Measurements from ENCODE around the gene TSHR.
A peak's percentile ranks its signal among the peaks of the same experiment; 100 is the strongest.
"Not testable (repeated sequence)": the region's sequence is repeated elsewhere in the genome, so short reads cannot be mapped to it uniquely, and the experiment has no call there.

Gene TSHR

DNA sequence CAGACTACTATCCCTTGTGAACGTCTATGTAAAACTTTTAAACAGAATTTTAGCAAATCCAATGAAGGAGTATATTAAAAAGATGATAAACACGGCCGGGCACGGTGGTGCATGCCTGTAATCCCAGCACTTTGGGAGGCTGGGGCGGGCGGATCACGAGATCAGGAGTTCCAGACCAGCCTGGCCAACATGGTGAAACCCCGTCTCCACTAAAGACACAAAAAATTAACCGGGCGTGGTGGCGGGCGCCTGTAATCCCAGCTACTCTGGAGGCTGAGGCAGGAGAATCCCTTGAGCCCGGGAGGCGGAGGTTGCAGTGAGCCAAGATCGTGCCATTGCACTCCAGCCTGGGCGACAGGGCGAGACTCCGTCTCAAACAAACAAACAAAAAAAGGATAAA, 2.2 kb upstream of the TSHR start:
- not testable (repeated sequence) for DNase-seq

DNA sequence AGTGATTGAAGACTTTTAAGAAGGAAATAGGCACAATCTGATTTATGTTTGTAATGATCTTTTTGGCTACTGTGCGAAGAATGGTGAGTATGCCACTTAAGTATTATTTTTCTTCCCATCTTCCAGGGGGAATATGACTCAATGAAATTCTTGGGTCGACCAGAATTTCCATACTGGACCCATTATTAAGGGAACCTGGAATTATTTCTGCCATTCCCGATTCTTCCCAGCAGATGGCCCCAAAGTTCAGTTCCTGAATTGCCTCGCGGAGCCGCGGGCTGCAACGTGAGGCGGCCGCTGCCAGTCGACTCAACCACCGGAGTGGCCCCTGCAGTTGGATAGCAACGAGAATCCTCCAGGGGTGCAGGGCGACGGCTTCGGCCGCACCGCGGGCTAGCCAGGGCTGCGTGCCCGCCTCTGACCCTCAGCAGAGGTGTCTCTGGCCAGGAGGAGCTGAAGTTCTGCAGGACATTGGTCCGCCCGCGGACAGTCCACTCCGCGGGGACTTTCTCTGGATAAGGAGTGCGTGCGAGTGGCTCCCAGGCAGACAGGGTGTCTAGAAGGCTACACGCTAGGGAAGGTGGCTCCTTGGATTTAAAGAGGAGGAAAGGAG, 628 bp upstream of the TSHR start:
- peak in 1 of 2 experiments; percentile 51 for DNase-seq

DNA sequence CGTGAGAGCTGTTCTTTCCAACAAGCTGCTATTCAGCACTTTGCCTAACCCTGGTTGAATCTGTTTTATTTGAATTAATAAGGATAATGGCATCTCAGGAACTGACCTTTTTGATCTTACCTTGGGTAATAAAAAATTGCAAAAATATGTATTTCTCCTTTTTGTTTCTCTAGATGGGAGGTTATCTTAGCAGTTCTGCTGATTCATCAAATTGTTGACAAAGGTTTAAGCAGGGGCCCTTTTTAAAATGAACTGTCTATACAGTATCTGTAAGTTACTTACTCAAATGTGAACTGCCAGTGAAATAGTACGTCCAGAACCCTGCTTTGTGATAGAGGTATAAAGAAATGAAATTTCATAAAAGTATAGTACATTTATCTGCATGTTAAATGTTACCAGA, 681 bp downstream of the TSHR start:
- no peak for DNase-seq

DNA sequence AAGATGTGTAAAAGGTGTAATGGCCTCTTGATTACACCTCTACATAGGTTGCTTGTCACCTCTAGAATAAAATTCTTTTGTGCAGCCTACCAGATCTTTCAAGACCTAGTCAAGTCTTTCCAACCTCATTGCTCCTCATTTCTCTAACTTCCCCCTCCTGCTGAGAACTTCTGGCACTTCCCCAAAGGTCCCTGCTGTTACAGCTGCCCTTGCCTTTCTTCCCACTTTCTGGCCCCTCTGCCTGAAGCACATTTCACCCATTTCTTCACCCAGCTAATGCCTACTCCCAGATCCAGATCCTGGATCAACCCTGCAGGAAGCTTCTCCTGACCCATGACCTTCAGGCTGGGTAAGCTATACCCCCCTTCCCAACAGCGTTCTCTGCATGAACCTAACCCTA, 1.5 kb downstream of the TSHR start:
- no peak for DNase-seq

DNA sequence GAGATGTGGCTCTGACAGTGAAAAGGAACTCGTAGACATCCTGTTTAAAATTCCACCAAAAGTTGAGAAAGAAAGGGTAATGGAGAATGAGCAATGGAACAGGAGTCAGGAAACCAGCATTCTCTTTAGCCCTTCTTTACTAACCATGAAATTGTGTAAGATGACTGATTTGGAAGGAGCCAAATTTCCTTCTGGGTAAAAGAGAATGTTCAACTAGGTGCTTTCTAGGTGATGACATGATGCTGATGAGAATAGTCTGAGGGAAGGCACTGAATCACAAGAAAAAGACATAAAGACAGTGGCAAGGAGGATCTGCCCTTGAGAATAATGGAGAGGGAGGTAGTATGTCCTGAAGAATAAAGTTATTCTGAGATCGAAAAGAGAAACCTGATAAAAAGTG, 2.2 kb downstream of the TSHR start:
- DNase-seq = no peak

DNA sequence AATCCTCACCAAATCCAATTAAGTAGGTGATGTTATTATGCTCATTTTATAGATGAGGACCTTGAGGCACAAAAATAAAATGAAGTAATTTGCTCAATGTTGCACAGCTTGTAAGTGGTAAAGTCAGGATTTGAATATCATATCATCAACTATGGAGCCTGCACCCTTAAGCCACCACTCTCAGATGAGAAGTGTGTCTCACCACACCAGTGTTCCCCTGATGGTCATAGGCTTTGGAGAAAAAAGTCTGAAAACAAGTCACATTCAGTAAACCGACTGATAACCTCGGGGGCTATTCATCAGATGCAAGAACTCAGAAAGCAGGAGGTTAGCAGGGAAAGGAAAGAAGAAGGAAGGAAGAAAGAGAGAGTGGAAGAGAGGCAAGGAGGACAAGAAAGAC, 2.8 kb downstream of the TSHR start:
- DNase-seq = no peak

DNA sequence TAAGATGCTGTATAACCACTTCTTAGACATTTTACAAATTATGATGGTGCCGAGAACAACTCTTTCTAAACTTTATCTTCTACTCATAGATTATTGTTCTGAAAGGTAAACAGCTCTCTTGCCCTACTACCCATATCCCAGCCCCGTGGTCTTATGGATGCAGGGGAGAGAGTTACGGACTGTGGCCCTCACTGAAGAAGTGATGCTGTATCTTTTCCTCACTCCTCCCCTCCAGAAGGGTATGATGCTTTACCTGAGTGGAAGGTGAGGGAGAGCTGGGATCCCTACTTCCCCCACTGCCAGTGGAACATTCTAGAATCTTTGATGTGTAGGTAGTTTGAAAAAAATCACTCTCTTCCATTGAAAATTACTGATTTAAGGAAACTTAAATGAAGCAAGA, 3.5 kb downstream of the TSHR start:
- DNase-seq = no peak

DNA sequence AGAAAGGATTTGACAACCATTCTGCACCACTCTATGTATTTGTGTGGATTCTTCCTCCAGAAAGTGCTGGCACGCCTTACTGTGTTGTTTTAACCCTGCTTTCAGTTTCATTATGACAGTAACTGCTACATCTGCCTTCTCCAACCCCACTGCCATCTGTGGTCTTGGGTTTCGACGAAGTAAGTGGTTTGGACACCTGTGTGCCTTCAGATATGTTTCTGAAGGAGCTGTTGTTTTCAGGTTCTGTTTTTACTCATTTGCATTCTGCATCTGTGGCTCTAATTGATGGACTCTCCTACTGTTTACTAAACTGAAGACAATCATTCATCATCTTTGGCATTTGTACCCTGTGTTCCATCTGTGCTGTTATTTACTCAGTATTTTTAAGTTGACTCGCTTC, 4.1 kb downstream of the TSHR start:
- DNase-seq = no peak

DNA sequence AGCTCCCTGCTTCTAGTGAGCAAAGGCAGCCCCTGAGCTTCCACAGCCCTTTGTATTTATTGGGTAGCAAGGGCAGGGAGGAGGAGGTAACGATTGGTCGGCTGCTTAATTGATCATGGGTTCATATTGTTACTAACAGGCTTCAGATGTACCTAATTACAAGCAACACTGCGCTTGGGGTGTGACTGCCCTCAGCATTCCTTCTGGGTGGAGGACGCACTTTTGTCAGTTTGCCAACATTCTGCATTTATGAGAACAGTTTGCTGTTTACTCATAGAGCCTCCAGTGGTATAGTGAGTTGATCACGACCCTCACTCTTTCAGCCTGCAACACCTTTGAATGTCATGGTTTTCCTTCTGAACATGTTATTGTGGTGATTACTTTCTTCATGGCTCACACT, 9.6 kb downstream of the TSHR start:
- DNase-seq = no peak

DNA sequence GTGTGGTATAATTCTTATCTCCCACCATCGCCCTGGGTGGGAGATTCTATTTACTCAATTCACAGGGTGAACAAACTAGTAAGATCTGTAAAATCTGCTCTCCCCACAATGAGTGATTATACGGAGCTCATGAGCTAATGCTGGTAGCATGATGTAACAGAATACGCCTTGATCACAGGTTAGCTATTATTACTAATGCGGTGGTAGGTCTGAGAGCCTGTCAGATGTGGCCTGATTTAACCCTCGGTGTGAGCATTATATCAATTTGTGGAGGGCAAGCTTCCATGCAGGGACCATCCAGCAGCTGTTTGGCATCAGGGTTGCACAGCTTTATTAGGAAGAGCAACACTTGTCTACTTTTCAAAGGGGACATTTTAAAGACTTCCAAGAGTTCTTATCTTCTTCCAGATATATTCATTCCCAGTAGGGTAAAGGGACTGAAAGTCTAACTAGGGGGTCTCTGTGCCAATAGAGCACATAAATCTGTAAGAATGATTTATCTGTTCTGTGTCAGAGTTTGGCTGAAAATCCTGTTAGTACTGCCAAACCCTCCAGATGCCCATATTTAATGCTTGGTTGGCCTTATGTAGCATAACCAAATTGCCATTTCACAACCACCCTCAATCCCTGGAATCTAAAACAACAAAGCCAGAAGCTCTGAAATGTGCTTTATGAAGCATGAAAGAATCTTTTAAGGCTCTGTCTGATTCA, 18.7 kb downstream of the TSHR start:
- no peak for DNase-seq

DNA sequence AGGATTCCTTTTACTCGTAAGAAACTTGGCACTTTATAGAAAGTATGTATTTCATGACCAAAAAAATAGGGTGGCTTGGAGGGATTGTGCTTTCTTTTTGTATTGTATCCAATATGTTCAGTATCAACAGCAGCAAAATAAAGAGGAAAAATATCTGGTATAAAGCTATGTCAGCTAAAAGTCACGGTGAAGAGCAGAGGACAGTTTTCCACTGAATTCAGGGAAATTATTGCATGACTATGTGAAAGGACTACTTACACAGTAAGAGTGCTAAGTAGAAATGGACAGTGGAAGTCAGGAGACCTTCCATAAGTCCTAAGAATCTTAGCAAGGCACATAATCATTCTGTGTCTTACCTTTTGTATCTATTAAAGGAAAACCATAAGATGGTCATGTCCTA, 19.3 kb downstream of the TSHR start:
- DNase-seq = no peak

DNA sequence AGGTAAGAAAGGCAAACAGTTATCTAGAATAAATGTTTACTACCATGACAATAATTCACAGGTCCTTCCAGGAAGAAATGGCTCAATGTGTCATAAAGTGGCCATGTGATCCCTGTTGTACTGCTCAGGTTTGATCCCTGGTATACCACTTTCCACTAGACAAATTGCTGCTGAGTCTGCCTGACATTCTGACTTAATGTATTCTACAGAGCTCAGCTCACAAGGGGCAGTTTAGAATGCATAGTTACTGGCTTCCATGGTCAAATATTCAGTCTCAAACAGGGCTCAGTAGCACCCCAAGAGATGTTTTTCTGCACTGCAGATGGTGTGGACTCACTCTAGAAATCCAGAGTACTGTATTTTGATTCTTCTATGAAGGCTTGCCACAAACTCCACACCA, 21.8 kb downstream of the TSHR start:
- no peak for DNase-seq

DNA sequence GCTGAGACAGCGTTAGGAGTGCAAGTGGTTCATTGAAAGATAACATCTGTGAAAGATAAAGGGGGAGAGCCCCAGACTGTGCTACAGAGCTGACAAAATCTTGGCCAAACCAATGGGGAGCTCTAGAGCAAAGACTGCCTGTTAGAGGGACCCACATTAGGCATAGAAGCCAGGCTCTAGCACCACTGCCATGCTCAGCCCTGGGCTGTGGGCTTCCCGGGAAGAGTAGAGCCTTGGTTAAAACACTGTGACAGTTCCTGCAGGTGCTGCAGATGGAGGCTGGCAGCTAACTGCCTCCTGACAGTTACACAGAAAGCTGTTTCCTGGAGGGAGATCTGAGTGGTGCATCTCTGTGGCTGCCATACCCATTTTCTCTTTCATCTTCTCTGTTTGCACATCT, 23.0 kb downstream of the TSHR start:
- DNase-seq = no peak

DNA sequence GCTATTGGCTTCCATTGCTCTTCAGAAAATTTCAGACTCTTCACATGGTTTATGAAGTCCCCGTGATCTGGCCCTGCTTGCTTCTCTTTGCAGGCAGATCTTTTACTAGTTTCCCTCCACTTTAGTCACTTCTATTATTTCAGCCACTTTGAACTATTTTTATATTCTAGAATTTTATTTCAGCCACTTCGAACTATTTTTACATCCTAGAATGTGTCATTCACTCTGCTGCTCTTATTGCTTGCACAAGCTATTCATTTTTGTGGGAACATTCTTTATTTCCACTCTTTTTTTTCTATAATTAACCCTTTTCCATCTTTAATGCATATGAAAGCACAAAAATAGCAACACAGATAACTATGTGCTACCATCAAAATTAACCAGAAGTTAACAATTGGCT, 24.5 kb downstream of the TSHR start:
- no peak for DNase-seq

DNA sequence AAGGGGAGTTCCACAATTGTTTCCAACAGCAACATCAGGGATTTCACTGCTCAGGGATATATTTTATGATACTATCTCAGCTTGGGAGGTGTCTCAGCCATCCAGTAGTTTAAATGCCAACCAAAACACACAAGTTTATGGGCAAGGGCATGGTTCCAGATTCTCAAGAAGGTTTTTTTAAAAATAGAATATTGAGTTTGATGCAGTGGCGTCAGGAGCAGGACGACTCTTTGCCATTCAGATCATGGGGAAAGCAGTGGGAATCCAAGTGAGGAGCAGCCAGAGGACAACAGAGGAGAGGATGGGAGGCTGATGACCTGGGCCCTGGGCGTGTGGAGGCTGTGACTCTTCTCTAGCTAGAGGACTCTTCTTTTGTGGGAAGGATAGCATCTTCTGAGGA, 25.7 kb downstream of the TSHR start:
- no peak for DNase-seq

DNA sequence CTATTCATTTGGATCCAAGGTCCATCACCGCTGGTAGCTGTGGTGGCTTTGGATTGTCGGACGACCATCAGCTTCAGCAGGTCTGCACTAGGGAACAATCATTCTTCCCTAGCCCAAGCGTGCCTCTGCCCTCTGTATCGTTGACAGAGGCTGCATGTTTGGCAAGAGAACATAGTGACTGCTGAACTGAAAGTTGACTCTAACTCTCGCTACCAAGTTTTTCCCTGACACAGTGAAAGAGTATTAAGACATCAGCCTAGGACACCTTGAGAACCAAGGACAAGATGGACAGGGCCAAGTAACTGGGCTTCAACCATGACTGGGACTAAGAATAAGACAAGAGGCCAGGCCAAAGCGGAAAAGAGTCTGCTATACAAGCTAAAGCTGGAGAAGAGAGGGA, 26.3 kb downstream of the TSHR start:
- no peak for DNase-seq

DNA sequence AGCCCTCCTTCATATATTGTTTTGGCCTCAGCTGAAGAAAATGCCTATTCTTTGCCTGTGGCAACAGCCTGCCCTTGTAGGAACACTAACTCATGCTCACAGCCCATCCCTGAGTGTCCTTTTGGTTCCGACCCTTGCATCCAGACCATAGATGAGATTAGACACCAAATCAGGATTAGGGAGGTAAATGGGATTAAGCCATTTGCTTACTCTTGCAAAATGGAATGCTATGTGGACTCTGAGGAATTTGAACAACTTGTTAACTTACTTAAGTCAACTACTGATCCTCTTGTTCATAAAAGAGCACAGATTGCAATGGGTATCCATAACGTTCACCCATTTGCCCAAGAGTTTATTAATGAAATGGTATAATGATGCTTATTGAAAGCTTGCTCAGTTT, 27.3 kb downstream of the TSHR start:
- no peak for DNase-seq

DNA sequence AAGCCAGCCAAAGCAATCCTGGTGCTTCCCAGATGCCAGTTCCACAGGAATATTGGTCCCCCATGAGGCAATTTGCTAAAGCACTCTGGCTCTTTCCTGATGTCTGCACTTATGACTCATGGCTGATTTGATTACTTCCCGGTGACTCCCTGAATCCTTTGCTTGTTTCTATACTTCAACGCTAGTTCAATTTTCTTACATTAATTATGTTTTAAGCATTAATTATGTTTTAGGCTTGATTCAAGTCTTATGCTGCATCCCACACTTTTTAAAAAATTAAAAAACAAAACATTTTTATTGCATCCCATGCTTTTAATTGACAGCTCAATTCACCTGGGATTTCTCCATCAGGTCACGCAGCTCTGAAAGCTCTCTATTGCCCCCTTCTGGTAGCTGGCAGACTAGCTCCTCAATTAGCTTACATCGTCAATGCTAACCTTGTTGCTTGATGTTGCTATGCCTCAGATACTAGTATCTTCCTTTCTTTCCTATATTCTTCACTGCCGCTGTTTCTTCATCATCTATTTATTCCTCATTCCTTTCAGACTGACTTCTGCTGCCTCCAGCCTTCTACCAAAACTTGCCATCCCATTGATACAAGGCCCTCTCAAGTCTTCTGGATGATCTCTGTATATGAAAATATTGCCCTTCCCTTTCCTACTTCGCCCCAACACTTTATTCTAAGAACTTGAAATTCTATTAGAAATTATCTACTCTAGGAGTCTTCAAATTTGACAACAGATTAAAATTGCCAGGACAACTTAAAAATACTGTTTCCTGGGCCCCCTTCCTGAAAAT, 32.0 kb downstream of the TSHR start:
- peak in 1 of 2 experiments; percentile 65 for DNase-seq

DNA sequence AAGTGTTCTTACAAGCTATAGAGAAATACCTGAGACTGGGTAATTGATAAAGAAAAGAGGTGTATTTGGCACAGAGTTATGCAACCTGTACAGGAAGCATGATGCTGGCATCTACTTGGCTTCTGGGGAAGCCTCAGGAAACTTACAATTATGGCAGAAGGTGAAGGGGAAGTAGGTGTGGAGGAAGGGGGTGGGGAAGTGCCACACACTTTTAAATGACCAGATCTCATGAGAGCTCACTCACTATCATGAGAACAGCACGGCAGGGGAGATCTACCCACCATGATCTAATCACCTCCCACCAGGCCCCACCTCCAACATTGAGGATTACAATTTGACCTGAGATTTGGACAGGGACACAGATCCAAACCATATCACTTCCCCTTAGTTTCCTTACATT, 32.8 kb downstream of the TSHR start:
- no peak for DNase-seq

DNA sequence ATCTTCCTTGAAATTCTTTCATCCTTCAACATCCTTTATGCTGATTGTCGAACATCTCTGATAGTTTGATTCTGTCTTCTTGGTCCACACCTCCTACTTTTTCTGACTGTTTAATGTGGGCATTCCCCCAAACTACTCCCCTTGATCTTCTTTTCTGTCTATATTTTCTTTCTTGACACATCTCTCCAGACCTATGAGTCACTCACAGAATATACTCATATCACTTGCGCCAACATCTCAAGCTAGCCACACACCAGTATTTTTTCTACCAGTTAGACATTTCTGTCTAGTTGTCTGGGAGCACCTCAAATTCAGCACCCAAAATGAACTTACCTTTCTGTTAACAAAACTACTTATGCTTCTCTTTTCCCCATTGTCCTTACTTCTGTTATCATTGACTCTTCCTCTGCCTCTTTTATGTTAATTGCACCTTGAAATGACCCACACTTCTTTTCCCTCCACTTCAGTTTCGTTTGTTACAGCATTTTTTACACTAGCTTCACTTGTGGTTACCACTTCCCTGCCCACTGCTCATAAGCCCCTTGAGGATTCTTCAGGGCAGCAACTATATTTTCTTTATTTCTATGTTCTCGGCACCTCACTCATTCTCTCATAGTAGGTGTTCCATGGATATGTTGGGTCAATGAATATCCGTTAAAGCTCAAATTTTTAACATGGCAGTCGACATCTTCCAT, 33.5 kb downstream of the TSHR start:
- no peak for DNase-seq

DNA sequence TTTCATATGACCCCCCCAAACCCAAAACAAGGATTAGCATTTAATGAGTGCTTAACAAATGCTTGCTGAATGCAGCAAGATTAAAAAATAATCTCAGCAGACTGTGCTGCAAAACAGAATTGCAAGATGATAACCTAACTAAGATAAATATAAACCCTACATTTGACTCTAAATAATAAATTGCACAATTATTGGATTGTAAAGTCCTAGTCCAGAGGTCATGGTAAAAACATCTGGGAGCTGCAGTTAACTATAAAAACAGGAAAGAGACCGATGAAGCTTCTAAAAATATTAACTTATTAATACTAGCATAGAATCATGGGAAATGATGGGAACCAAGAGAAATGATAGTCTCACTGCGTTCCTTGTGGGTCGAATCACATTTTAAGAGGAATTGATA, 37.2 kb downstream of the TSHR start:
- DNase-seq = no peak

DNA sequence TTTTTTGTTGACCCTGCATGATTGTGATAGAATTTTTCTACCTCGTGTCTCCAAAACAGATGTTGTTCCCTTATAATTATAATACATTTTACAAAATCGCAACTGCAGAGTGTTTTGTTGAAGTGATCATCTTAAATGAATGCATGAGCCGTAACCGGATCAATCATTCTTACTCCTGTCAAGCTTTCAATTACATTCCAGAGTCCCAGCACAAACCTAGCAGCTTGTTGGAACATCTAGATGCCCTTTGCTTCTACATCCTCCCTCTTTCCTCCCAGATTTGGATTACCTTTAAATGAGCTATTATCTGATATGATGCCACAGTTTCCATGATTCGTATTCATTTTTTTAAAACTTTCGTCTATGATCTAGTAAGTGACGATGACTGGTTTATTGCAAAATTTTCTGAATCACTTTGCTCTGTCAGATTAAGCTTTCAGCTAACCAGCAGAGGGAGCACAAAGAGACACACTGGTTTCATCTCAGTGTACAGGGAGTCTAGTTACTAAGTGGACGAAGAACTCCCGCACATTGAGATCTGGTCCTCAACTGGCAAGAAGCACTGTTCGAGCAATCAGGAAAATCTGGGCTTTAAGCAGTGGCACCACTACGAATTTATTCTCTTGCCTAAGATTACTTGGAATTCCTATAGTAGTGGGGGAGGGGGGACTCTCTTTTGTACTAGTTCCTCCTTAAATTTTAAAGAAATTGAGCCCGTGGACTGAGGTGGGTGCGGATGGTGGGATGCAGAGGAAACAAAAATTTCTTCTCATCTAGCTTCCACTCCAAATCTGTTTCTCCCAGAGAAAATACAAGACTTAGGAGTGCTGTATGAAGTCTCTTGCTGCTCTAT, 40.9 kb downstream of the TSHR start:
- peak; percentile 31 to 70 for DNase-seq

DNA sequence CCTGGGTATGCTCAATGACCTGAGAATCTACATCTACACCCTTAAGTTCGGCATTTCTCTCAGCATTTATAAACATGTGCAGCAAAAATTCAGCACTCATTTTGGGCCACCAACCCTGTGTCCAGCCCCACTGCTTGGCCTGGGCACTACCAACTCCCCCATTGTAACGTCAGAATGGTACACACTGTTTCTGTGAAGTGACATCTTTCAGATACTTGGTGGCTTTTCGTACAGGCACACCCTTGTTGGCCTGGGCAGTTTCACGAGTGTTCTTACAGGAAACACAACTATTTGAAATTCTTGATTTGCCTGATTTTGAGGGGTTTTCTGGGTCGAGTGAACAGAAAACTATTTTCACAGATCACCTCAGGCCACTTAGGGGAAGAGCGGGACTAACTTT, 46.0 kb downstream of the TSHR start:
- no peak for DNase-seq

Measured in SW 1271 (cell line).